ENCODE data around the gene CPEB4.

DNA sequence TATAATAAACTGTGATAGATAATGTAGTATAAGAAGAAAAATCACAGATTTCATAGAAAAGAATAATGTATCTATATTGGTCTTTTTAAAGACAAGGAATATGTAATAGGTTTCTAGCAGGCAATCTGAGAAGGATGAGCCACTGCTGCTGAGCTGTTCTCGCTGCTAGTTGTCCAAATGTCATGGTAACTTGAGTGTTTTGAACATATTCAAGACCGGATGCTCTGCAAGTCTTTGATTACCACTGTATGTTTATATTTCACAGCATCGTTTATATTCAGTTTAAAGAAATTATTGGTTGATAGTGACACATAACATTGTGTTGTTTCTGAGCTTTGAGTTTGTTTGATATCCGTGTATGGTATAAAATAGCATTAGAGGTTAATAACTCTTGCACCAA is 110.4 kb downstream of the CPEB4 start:
- TF ChIP-seq POLR2AphosphoS5 (IDR thresholded peaks at IDR 0.05; ENCODE audit: low read depth, low read length) (no peak), POLR2A (IDR thresholded peaks at IDR 0.05; ENCODE audit: borderline replicate concordance, extremely low read depth, insufficient read depth, insufficient read length) (no peak), YY1 (IDR thresholded peaks at IDR 0.05; ENCODE audit: extremely low read depth, insufficient replicate concordance, low read depth, low read length) (no peak), EGR1 (IDR thresholded peaks at IDR 0.05; ENCODE audit: low read depth) (no peak), CBX3 (IDR thresholded peaks at IDR 0.05; ENCODE audit: low read depth) (no peak), RAD21 (IDR thresholded peaks at IDR 0.05; ENCODE audit: low read depth) (no peak), SP1 (IDR thresholded peaks at IDR 0.05; ENCODE audit: low read depth) (no peak), SIN3A (IDR thresholded peaks at IDR 0.05; ENCODE audit: low read depth) (no peak), CEBPB (IDR thresholded peaks at IDR 0.05; ENCODE audit: low read depth) (no peak)
- TF ChIP-seq, protein P1, sequence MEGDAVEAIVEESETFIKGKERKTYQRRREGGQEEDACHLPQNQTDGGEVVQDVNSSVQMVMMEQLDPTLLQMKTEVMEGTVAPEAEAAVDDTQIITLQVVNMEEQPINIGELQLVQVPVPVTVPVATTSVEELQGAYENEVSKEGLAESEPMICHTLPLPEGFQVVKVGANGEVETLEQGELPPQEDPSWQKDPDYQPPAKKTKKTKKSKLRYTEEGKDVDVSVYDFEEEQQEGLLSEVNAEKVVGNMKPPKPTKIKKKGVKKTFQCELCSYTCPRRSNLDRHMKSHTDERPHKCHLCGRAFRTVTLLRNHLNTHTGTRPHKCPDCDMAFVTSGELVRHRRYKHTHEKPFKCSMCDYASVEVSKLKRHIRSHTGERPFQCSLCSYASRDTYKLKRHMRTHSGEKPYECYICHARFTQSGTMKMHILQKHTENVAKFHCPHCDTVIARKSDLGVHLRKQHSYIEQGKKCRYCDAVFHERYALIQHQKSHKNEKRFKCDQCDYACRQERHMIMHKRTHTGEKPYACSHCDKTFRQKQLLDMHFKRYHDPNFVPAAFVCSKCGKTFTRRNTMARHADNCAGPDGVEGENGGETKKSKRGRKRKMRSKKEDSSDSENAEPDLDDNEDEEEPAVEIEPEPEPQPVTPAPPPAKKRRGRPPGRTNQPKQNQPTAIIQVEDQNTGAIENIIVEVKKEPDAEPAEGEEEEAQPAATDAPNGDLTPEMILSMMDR (IDR thresholded peaks at IDR 0.05 in 2 of 3, conservative IDR thresholded peaks at IDR 0.05 in 1 of 3; ENCODE audit: borderline replicate concordance in 1 of 3, insufficient read depth in 1 of 3, low read depth in 2 of 3, low read length in 2 of 3) = no peak
- TF ChIP-seq, protein P2, sequence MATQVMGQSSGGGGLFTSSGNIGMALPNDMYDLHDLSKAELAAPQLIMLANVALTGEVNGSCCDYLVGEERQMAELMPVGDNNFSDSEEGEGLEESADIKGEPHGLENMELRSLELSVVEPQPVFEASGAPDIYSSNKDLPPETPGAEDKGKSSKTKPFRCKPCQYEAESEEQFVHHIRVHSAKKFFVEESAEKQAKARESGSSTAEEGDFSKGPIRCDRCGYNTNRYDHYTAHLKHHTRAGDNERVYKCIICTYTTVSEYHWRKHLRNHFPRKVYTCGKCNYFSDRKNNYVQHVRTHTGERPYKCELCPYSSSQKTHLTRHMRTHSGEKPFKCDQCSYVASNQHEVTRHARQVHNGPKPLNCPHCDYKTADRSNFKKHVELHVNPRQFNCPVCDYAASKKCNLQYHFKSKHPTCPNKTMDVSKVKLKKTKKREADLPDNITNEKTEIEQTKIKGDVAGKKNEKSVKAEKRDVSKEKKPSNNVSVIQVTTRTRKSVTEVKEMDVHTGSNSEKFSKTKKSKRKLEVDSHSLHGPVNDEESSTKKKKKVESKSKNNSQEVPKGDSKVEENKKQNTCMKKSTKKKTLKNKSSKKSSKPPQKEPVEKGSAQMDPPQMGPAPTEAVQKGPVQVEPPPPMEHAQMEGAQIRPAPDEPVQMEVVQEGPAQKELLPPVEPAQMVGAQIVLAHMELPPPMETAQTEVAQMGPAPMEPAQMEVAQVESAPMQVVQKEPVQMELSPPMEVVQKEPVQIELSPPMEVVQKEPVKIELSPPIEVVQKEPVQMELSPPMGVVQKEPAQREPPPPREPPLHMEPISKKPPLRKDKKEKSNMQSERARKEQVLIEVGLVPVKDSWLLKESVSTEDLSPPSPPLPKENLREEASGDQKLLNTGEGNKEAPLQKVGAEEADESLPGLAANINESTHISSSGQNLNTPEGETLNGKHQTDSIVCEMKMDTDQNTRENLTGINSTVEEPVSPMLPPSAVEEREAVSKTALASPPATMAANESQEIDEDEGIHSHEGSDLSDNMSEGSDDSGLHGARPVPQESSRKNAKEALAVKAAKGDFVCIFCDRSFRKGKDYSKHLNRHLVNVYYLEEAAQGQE (IDR thresholded peaks at IDR 0.05; ENCODE audit: low read depth) = no peak
